ENCODE data around the gene CBFB. TPM values are rescaled to one million over a fixed set of nuclear protein-coding genes. Genes with fewer than 3 reads are reported as not detected.

CBFB gene
- total RNA-seq, 4 donors from 2014 or later: 26.0 to 59.3 (median 41.9) TPM

DNA sequence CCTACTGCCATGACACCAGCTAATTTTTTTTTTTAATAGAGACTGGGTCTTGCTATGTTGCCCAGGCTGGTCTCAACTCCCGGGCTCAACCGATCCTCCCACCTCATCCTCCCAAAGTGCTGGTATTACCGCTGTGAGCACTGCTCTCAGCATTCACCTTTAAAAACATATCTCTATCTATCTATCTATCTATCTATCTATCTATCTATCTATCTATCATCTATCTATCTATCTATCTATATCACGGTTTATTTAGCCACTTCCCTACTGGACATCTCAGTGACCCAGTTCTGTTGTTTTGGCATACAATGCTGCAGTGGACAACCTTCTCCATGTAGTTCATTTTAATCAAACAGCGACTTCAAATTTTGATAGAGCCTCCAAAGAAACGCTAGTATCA is 79.5 kb downstream of the CBFB start:
- no peak overlapping the region for H3K27ac ChIP-seq
- H3K4me3 ChIP-seq: no peak overlapping the region
- 91% methylated on average over 6 of the region's 6 CpGs for WGBS, 2 donors
- no peaks in the 10 kb centered on the region for H3K36me3 ChIP-seq
- H3K4me1 ChIP-seq: peaks cover 22 to 74% (median 53%) of the 10 kb centered on the region in 3 donors
- intact Hi-C loops (cut with DNase I): no loop called here
- DNase-seq: no peak
- no peaks in the 10 kb centered on the region for H3K27me3 ChIP-seq
- H3K9me3 ChIP-seq: no peaks in the 10 kb centered on the region
- no peak for TF ChIP-seq CTCF (IDR thresholded peaks at IDR 0.05)

GRCh38 chr16:67108931-67109406 is 80.0 kb downstream of the CBFB start:
- TF ChIP-seq CTCF (IDR thresholded peaks at IDR 0.05) (no peak), POLR2A (IDR thresholded peaks at IDR 0.05) (no peak)
- Histone ChIP-seq H3K36me3 (no peaks in the 10 kb centered on the region), H3K27me3 (no peaks in the 10 kb centered on the region), H3K9me3 (no peaks in the 10 kb centered on the region), H3K27ac (peak overlapping the region; percentile 79 to 89 (median 84)), H3K4me1 (peaks cover 22 to 77% (median 55%) of the 10 kb centered on the region in 3 donors), H3K4me3 (peak overlapping the region; percentile 80 to 99 (median 86))
- no peak for DNase-seq
- intact Hi-C loops (cut with DNase I): no loop called here
- 73 to 92% methylated on average over 7 to 8 of the region's 18 CpGs for WGBS, 2 donors

DNA sequence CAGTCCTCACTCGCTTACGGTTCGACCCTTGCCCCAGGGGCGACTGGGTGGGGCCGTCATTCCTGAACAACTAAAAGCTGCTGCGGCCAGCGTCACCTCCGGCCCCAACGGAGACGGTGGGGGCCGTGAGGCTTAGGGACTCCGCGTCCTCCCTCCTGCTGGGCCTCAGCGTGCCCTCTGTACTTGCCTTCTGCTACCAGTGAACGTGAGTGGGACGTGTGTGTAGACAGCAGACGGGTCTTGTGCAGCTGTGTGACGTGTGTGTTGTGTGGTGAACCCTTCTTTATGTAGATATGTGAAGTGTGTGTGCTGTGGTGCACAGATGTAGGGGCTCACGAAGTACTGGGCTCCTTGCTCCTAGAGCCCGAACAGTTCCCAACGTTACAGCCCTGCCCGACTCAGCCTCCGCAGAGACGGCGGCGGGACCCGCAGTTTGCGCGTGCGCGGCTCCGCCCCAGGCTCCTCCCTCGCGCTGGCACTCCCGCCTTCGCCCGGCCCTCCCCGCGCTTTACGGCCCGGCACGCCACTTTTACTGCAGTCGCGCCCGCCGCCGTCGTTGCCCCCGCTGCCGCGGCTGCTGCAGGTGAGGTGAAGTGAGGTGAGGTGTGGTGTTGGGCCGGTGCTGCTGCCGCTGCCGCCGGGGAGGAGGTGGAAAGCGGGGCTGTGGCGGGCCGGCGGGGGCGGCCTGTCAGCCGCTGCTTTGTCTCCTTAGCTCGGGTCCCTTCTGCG is 80.6 kb downstream of the CBFB start, which contains the start of gene PHAF1:
PHAF1 (plus strand) TSS at position 535 of the 729 bp plus-strand sequence. CDS start 235 bp downstream, outside the sequence.
- intact Hi-C loops (cut with DNase I): no loop called here
- H3K27me3 ChIP-seq: no peaks in the 10 kb centered on the region
- peak within 1 kb of the TSS; percentile 80 to 99 (median 86) for H3K4me3 ChIP-seq
- WGBS, 2 donors: 0 to 2% methylated on average over 11 of the region's 63 CpGs
- no peaks in the 10 kb centered on the region for H3K9me3 ChIP-seq
- peaks cover 22 to 77% (median 52%) of the 10 kb centered on the region in 3 donors for H3K4me1 ChIP-seq
- TF ChIP-seq CTCF (IDR thresholded peaks at IDR 0.05) (peak in 1 of 6 experiments; percentile 20), POLR2A (IDR thresholded peaks at IDR 0.05) (peak in 3 of 4 donors; percentile 70 to 79 (median 79))
- no peaks in the 10 kb centered on the region for H3K36me3 ChIP-seq
- peak within 1 kb of the TSS; percentile 79 to 89 (median 84) for H3K27ac ChIP-seq
- DNase-seq: peak; percentile 39

DNA sequence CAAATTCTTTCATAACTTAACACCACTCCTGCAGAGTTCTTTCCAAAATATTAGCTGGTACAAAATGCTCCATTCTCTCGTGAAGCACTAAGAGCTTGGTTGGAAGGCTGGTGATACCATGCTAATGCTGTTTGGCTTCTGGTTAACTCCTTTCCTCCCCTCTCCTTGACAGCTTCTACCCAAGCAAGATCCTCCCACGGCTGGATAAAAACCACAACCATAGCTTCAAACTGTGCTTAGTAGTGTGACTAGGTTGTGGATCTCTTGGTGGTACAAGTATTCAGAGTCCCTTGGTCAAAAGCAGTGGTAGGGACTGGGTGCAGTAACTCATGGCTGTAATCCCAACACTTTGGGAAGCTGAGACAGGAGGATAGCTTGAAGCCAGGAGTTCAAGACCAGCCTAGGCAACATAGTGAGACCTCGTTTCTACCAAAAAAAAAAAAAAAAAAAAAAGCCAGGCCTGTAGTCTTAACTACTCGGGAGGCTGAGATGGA is 83.0 kb downstream of the CBFB start:
- peak overlapping the region in 3 of 4 donors; percentile 4 to 69 (median 13) for H3K27ac ChIP-seq
- H3K36me3 ChIP-seq: peaks cover 0 to 10% (median 0%) of the 10 kb centered on the region in 3 donors
- no peak overlapping the region for H3K4me3 ChIP-seq
- H3K9me3 ChIP-seq: no peaks in the 10 kb centered on the region
- H3K27me3 ChIP-seq: no peaks in the 10 kb centered on the region
- WGBS, 2 donors: 72 to 76% methylated on average over 3 to 4 of the region's 4 CpGs
- DNase-seq: no peak
- H3K4me1 ChIP-seq: peaks cover 22 to 76% (median 36%) of the 10 kb centered on the region in 3 donors
- intact Hi-C loops (cut with DNase I): no loop called here
- TF ChIP-seq CTCF (IDR thresholded peaks at IDR 0.05) (no peak), POLR2A (IDR thresholded peaks at IDR 0.05) (no peak)
